ENCODE data around the gene ARPC2. TPM values are rescaled to one million over a fixed set of nuclear protein-coding genes. Genes with fewer than 3 reads are reported as not detected.

Gene ARPC2
- total and polyA plus RNA-seq, 10 donors = 262 to 554 (median 374) TPM

- Histone ChIP-seq H3K36me3 (peaks cover 0 to 63% (median 49%) of the 10 kb centered on the region in 6 donors), H3K4me1 (peaks cover 11 to 88% (median 60%) of the 10 kb centered on the region in 6 donors), H3K9me3 (no peaks in the 10 kb centered on the region), H3K4me3 (no peak overlapping the region), H3K27me3 (replicated peaks in 1 of 7) (no peaks in the 10 kb centered on the region), H3K27ac (peak overlapping the region in 2 of 8 donors; percentile 82 to 84)
- TF ChIP-seq, protein P1, sequence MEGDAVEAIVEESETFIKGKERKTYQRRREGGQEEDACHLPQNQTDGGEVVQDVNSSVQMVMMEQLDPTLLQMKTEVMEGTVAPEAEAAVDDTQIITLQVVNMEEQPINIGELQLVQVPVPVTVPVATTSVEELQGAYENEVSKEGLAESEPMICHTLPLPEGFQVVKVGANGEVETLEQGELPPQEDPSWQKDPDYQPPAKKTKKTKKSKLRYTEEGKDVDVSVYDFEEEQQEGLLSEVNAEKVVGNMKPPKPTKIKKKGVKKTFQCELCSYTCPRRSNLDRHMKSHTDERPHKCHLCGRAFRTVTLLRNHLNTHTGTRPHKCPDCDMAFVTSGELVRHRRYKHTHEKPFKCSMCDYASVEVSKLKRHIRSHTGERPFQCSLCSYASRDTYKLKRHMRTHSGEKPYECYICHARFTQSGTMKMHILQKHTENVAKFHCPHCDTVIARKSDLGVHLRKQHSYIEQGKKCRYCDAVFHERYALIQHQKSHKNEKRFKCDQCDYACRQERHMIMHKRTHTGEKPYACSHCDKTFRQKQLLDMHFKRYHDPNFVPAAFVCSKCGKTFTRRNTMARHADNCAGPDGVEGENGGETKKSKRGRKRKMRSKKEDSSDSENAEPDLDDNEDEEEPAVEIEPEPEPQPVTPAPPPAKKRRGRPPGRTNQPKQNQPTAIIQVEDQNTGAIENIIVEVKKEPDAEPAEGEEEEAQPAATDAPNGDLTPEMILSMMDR (IDR thresholded peaks at IDR 0.05 in 8 of 11, conservative IDR thresholded peaks at IDR 0.05 in 3 of 11) = no peak
- TF ChIP-seq POLR2A (IDR thresholded peaks at IDR 0.05) = no peak
- TF ChIP-seq POLR2AphosphoS5 (IDR thresholded peaks at IDR 0.05) = peak in 2 of 3 donors; percentile 19 to 38
- WGBS, 5 donors = 89 to 96% (median 92%) methylated on average over 16 to 22 of the region's 22 CpGs
- intact Hi-C loops (cut with DNase I; ENCODE audit: low total_unique reads) = no loop called here
- DNase-seq = peak; percentile 72
These were observed 48.0 kb downstream of the ARPC2 start for GRCh38 chr2:218264773-218265561.

- Histone ChIP-seq H3K27me3 (replicated peaks in 1 of 7) (no peaks in the 10 kb centered on the region), H3K4me1 (peaks cover 11 to 84% (median 54%) of the 10 kb centered on the region in 6 donors), H3K27ac (peak overlapping the region in 1 of 8 donors; percentile 82), H3K4me3 (no peak overlapping the region), H3K36me3 (peaks cover 0 to 63% (median 49%) of the 10 kb centered on the region in 6 donors), H3K9me3 (no peaks in the 10 kb centered on the region)
- intact Hi-C loops (cut with DNase I; ENCODE audit: low total_unique reads) = no loop called here
- DNase-seq = peak; percentile 71
- WGBS, 5 donors = 85 to 96% (median 91%) methylated on average over 6 to 8 of the region's 8 CpGs
- TF ChIP-seq, protein P1 (IDR thresholded peaks at IDR 0.05 in 8 of 11, conservative IDR thresholded peaks at IDR 0.05 in 3 of 11) = no peak
- no peak for TF ChIP-seq POLR2AphosphoS5 (IDR thresholded peaks at IDR 0.05)
These were observed 48.6 kb downstream of the ARPC2 start for GRCh38 chr2:218265626-218266025.

DNA sequence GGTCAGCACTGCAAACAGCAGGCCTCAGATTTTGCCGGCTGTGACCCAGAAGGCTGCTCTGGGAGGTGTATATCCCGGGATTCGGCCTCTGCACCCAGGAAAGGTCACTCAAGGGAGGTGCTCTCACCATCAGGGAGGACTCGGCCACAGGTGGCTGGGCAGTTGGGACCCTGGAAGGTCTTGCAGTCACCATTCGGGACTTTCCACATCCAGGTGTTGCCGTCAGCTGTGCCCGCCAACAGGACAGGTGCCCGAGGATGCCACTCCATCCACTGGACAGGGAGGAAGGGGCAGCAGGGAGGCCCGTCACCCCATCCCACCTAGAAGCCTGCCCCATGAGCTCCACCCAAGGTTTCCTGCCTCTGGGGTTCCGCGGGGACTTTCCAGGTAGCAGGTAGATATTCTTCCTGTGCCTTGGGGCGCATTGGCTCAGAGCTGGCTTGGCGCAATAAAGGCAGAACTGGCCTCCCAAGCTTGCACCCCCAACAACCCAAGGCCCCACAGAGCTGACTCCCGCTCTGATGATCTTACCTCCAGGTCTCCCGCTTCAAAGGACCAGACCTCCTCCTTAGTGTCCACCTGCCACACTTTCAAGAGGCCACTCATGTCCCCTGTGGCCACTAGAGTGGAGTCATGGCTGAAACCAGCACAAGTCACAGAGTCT, 49.5 kb downstream of the ARPC2 start:
- Histone ChIP-seq H3K27me3 (replicated peaks in 1 of 7) (no peaks in the 10 kb centered on the region), H3K36me3 (peaks cover 0 to 63% (median 49%) of the 10 kb centered on the region in 6 donors), H3K4me1 (peaks cover 19 to 84% (median 54%) of the 10 kb centered on the region in 6 donors), H3K27ac (no peak overlapping the region), H3K4me3 (no peak overlapping the region), H3K9me3 (no peaks in the 10 kb centered on the region)
- peak; percentile 73 for DNase-seq
- no peak for TF ChIP-seq POLR2A (IDR thresholded peaks at IDR 0.05)
- peak in 1 of 3 donors; percentile 10 for TF ChIP-seq POLR2AphosphoS5 (IDR thresholded peaks at IDR 0.05)
- TF ChIP-seq, protein P1 (IDR thresholded peaks at IDR 0.05 in 8 of 11, conservative IDR thresholded peaks at IDR 0.05 in 3 of 11) = no peak
- 92 to 96% (median 93%) methylated on average over 11 to 15 of the region's 15 CpGs for whole genome bisulfite sequencing, 5 donors
- intact Hi-C loops (cut with DNase I; ENCODE audit: low total_unique reads) = no loop called here

GRCh38 chr2:218267259-218267658, 50.3 kb downstream of the ARPC2 start:
- no peaks in the 10 kb centered on the region for H3K9me3 ChIP-seq
- no peaks in the 10 kb centered on the region for H3K27me3 ChIP-seq (replicated peaks in 1 of 7)
- no peak overlapping the region for H3K4me3 ChIP-seq
- WGBS, 5 donors = 94 to 99% (median 97%) methylated on average over 6 of the region's 6 CpGs
- intact Hi-C loops (cut with DNase I; ENCODE audit: low total_unique reads) = no loop called here
- peaks cover 27 to 84% (median 54%) of the 10 kb centered on the region in 6 donors for H3K4me1 ChIP-seq
- H3K36me3 ChIP-seq = peaks cover 0 to 65% (median 53%) of the 10 kb centered on the region in 6 donors
- H3K27ac ChIP-seq = no peak overlapping the region
- DNase-seq = peak; percentile 64
- TF ChIP-seq POLR2AphosphoS5 (IDR thresholded peaks at IDR 0.05) (no peak), POLR2A (IDR thresholded peaks at IDR 0.05) (no peak)
- TF ChIP-seq, protein P1 (IDR thresholded peaks at IDR 0.05 in 8 of 11, conservative IDR thresholded peaks at IDR 0.05 in 3 of 11) = no peak
